ENCODE data around the gene RGL2. TPM values are rescaled to one million over a fixed set of nuclear protein-coding genes. Genes with fewer than 3 reads are reported as not detected.
A peak's percentile ranks its signal among the peaks of the same experiment; 100 is the strongest.

The RGL2 gene
- total and polyA plus RNA-seq, 2 of the 13 experiments (the other 11 are each of a cell fraction or from before 2014, with no cell fraction given): 22.9 to 47.4 TPM

DNA sequence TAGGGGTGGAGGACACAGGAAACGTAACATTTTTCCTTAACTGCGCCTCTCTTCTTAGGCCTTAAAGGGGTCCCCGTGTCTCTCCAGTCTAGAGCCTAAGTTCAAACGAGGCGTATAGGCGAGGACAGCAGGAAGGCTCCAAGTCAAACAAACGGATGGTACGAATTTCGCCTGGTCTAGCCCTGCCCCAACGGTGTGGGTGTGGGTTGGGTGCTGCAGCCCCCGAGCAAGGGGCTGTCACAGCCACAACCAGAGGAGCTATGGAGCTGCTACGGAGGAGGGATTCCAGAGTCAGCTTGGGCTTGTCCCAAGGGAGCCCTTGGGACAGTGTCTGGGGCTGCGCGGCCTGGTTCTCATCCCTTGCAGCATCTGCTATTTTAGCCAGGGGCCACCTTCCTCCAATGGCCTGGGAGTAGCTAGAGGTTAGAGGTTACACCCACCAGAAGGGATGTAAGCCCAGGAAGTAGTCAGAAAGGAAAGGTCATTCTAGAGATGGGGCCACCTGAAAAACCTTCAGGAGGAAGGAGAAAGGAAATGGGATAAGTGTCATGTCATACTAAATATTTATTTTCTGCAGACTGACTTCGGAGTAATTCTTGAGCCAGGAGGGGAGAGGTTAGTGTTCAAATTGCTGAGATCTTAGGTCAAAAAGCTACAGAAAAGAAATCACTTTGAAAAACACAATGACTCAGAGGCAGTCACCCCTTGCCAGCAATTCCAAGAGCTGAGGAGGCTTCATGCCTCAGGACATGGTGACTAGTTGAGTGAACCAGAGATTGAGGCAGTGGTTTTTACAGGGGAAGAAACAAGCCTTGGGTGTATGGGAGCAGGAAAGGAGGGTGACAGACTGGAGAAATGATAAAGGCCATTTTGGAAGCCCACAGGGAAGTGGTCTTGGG lies 48.8 kb downstream of the RGL2 start:
- ATAC-seq: peak; percentile 16
- BruUV-seq (replicated peaks): TSS peak; percentile 80
- TF ChIP-seq ZSCAN25 (CRISPR knock-in tag; IDR thresholded peaks at IDR 0.05) (peak; percentile 35; the same call in 1 of the 2 replicates), ZNF256 (CRISPR knock-in tag; conservative IDR thresholded peaks at IDR 0.05) (0 out of 2 replicates have a peak, but pooled peaks have one; percentile 80), CAMTA2 (CRISPR knock-in tag; IDR thresholded peaks at IDR 0.05; ENCODE audit: borderline replicate concordance) (0 out of 2 replicates have a peak, but pooled peaks have one; percentile 33), KAT8 (CRISPR knock-in tag; IDR thresholded peaks at IDR 0.05) (peak; percentile 17; the same call in 1 of the 2 replicates), ZNF326 (CRISPR knock-in tag; IDR thresholded peaks at IDR 0.05; ENCODE audit: borderline replicate concordance) (0 out of 2 replicates have a peak, but pooled peaks have one; percentile 10), ZNF225 (CRISPR knock-in tag; IDR thresholded peaks at IDR 0.05) (0 out of 2 replicates have a peak, but pooled peaks have one; percentile 57), NONO (IDR thresholded peaks at IDR 0.05) (no peak), NONO (CRISPR knock-in tag; conservative IDR thresholded peaks at IDR 0.05) (peak; percentile 83), NFIB (CRISPR knock-in tag; IDR thresholded peaks at IDR 0.05; ENCODE audit: borderline replicate concordance) (0 out of 2 replicates have a peak, but pooled peaks have one; percentile 11), ZNF337 (CRISPR knock-in tag; IDR thresholded peaks at IDR 0.05; ENCODE audit: borderline replicate concordance, low read depth) (0 out of 2 replicates have a peak, but pooled peaks have one; percentile 27), ETV6 (CRISPR knock-in tag; conservative IDR thresholded peaks at IDR 0.05) (0 out of 2 replicates have a peak, but pooled peaks have one; percentile 10), ZNF547 (CRISPR knock-in tag; IDR thresholded peaks at IDR 0.05) (0 out of 2 replicates have a peak, but pooled peaks have one; percentile 71), ELF1 (CRISPR knock-in tag; IDR thresholded peaks at IDR 0.05) (0 out of 2 replicates have a peak, but pooled peaks have one; percentile 1), NFATC3 (CRISPR knock-in tag; IDR thresholded peaks at IDR 0.05) (0 out of 2 replicates have a peak, but pooled peaks have one; percentile 42), HOXA9 (CRISPR knock-in tag; IDR thresholded peaks at IDR 0.05; ENCODE audit: borderline replicate concordance) (no peak), ZNF143 (CRISPR knock-in tag; IDR thresholded peaks at IDR 0.05) (peak; percentile 23; the same call in 1 of the 2 replicates), SSRP1 (CRISPR knock-in tag; IDR thresholded peaks at IDR 0.05) (peak; percentile 15), DNMT1 (CRISPR knock-in tag; IDR thresholded peaks at IDR 0.05) (0 out of 2 replicates have a peak, but pooled peaks have one; percentile 36), ZNF232 (CRISPR knock-in tag; IDR thresholded peaks at IDR 0.05; ENCODE audit: borderline replicate concordance) (peak; percentile 62; the same call in 1 of the 2 replicates), ZZZ3 (CRISPR knock-in tag; IDR thresholded peaks at IDR 0.05; ENCODE audit: borderline replicate concordance) (0 out of 2 replicates have a peak, but pooled peaks have one; percentile 0), JDP2 (CRISPR knock-in tag; IDR thresholded peaks at IDR 0.05; ENCODE audit: borderline replicate concordance) (no peak)
- TF ChIP-seq, protein P1, sequence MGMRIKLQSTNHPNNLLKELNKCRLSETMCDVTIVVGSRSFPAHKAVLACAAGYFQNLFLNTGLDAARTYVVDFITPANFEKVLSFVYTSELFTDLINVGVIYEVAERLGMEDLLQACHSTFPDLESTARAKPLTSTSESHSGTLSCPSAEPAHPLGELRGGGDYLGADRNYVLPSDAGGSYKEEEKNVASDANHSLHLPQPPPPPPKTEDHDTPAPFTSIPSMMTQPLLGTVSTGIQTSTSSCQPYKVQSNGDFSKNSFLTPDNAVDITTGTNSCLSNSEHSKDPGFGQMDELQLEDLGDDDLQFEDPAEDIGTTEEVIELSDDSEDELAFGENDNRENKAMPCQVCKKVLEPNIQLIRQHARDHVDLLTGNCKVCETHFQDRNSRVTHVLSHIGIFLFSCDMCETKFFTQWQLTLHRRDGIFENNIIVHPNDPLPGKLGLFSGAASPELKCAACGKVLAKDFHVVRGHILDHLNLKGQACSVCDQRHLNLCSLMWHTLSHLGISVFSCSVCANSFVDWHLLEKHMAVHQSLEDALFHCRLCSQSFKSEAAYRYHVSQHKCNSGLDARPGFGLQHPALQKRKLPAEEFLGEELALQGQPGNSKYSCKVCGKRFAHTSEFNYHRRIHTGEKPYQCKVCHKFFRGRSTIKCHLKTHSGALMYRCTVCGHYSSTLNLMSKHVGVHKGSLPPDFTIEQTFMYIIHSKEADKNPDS (CRISPR knock-in tag; IDR thresholded peaks at IDR 0.05): 0 out of 2 replicates have a peak, but pooled peaks have one; percentile 2

More for the DNA sequence above, 48.8 kb downstream of the RGL2 start:
- WGBS (ENCODE audit: low lambda C conversion rate): 16% methylated on average over 15 of the region's 15 CpGs
- intact Hi-C loops (cut with micrococcal nuclease; ENCODE audit: unreplicated experiment): loop anchor here (1.0 to 2.0 kb wide), 5 partner anchors 49 to 235 kb away; partner anchors contain the start of genes RXRB and SLC39A7
- Histone ChIP-seq H2AFZ (ENCODE audit: low read length) (no peak overlapping the region), H3K9me3 (ENCODE audit: low read length) (no peaks in the 10 kb centered on the region), H3K36me3 (replicated peaks in 1 of 2; ENCODE audit: control insufficient read depth in 1 of 2, insufficient read depth in 2 of 2, low read length in 2 of 2) (peaks cover 0 to 2% of the 10 kb centered on the region in 2 experiments; a peak in 4 of 5 replicates), H3K79me2 (ENCODE audit: insufficient read depth, low read length) (no peaks in the 10 kb centered on the region), H4K20me1 (ENCODE audit: insufficient read depth, low read length) (no peaks in the 10 kb centered on the region), H3K4me2 (ENCODE audit: low read depth, low read length) (peak overlapping the region; percentile 100), H3K27me3 (ENCODE audit: control insufficient read depth in 1 of 2, insufficient read depth in 2 of 2, low read length in 2 of 2) (no peaks in the 10 kb centered on the region; a peak in 1 of 5 replicates), H3K9ac (ENCODE audit: insufficient read depth, low read depth, low read length) (peak overlapping the region; percentile 96), H3K4me1 (ENCODE audit: insufficient read depth, low read length) (peaks cover 30% of the 10 kb centered on the region), H3K4me3 (replicated peaks in 1 of 3; ENCODE audit: insufficient read depth in 1 of 3, low read depth in 2 of 3, low read length in 3 of 3) (peak overlapping the region; percentile 80 to 89 (median 86)), H3K27ac (ENCODE audit: extremely low read length, insufficient read depth, low read length) (peak overlapping the region; percentile 94)
- no peak for DNase-seq (ENCODE audit: low spot score)
- in situ Hi-C loops (cut with HindIII; ENCODE audit: extremely low pct_ligation_motif_present, low pct_unique_long_range_greater_than_20kb): loop anchor here (5.0 kb wide), 4 partner anchors 48 to 233 kb away; partner anchors contain the start of genes HSD17B8, RXRB and SLC39A7
- POLR2A ChIA-PET: interaction anchor here (0.6 to 5.1 kb wide), 30 partner anchors 11 to 278 kb away, joined by 3 to 94 read pairs (median 8); partner anchors contain the start of genes B3GALT4, CUTA, HSD17B8 and PFDN6
- CTCF ChIA-PET (ENCODE audit: low intra/inter-chr PET ratio, low total read pairs): interaction anchor here (1.5 to 2.3 kb wide), 2 partner anchors 88 to 235 kb away, joined by 9 to 16 read pairs; no protein-coding TSS in a partner anchor
- FAIRE-seq: no peak

Measured in HepG2 (cell line).